ENCODE measurements around the gene SERPIND1.

SERPIND1 gene

GRCh38 chr22:20793748-20794649 lies 20.1 kb downstream of the SERPIND1 start:
- no peak for DNase-seq (ENCODE audit: low read depth)

DNA sequence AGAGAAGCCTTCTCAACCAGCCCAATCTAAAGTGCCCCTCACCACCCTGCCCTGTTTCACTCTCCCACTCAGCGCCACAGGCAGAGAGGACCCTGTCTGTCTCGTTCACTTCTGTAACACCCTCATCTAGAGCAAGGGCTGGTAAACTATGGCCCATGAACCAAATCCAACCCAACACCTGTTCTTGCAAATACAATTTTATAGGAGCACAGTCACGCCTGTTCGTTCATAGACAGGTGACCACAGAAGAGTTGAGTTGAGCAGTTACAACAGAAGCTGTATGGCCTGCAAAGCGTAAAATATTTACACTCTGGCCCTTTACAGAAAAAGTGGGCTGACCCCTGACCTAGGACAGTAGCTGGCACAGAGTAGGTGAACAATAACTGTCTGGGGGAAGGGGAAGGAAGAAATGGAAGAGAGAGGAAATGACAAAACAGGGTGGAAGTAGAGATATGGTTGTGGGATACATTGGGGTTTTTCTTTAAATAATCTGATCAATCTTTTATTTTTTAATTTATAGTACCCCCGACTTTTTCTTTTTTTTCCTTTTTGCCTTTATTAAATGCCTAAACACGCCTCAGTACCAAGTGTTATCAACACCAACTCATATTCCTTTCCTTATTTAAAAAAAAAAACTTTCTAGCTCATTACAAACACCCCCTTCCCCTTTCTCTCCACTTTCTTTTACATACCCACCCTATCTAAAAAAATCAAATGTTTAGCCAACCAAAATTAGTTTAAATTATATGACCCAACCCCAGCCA lies 20.9 kb downstream of the SERPIND1 start:
- no peak for DNase-seq (ENCODE audit: low read depth)

GRCh38 chr22:20796731-20797130 lies 22.8 kb downstream of the SERPIND1 start:
- DNase-seq (ENCODE audit: low read depth): no peak

GRCh38 chr22:20798218-20798617 lies 24.3 kb downstream of the SERPIND1 start:
- DNase-seq (ENCODE audit: low read depth): no peak

GRCh38 chr22:20798974-20799373 lies 25.1 kb downstream of the SERPIND1 start:
- DNase-seq (ENCODE audit: low read depth): no peak

- DNase-seq (ENCODE audit: low read depth): no peak
Measured at GRCh38 chr22:20799449-20799848, 25.5 kb downstream of the SERPIND1 start.

DNA sequence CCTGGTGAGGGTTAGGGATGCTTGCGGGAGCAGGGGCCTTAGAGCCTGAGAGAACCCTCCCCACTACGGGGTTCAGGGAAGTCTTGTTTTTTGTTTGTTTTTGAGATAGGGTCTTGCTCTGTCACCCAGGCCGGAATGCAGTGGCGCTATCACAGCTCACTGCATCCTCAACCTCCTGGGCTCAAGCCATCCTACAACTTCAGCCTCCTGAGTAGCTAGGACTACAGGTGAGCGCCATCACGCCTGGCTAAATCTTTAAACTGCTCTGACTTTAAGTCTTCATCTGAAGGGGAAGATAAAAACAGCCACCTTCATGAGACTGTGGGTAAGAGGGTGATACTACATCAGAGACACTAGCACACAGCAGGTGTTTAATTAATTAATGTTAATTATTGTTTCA lies 28.5 kb downstream of the SERPIND1 start:
- DNase-seq (ENCODE audit: low read depth): no peak

DNA sequence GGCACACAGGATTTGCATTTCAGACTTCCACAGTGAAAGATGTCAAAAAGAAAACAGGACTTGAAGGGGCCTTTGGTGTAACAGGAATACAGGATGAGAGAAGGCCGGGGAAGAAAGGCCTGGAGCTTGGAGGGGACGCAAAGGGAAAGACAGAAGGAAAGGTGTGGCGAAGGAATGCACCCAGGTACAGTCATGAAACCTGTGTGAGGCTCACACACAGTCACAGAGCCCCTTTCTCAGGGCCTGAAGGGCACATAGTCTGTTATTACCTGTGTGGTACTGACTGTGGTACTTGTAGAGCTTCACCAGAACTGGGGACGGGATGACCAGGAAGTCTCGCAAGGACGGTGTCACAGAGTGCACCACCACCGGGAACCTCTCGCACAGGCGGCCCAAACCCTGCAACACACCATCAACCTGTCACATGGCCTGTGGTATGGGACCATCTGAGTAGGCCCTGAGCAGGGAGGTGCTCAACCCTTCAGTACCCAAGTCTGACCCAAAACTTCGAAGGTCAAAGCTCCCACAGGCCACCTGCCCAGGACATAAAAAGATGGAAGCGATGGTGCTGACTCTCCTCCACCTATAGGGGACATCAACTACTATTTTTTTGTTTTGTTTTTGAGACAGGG lies 29.1 kb downstream of the SERPIND1 start:
- no peak for DNase-seq (ENCODE audit: low read depth)

GRCh38 chr22:20803696-20804324 lies 29.9 kb downstream of the SERPIND1 start:
- DNase-seq (ENCODE audit: low read depth): no peak

- no peak for DNase-seq (ENCODE audit: low read depth)
Measured at GRCh38 chr22:20804650-20805049, 30.7 kb downstream of the SERPIND1 start.

- DNase-seq (ENCODE audit: low read depth): no peak
Measured at GRCh38 chr22:20805972-20806471, 32.1 kb downstream of the SERPIND1 start.

DNA sequence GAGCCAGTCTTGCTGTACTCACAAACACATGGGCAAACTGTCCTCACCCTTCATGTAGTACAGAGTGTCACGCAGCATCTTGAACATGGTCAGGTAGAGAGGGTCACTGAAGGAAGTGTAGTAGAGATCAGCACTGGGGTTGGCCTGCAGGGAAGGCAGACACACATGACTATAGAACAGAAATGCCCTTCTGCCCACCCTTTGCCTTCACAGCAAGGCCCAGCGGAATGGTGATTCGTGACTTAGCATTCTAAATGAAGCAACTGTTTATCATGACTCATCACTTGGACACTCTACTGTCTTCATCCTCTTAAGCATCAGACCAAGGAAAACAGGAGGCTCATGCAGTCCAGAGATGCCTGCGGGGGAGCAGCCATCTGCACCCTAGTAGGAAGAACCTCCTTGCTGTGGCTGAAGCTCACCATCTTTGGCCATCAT lies 33.4 kb downstream of the SERPIND1 start:
- no peak for DNase-seq (ENCODE audit: low read depth)

- no peak for DNase-seq (ENCODE audit: low read depth)
Measured at GRCh38 chr22:20808844-20809243, 34.9 kb downstream of the SERPIND1 start.

DNA sequence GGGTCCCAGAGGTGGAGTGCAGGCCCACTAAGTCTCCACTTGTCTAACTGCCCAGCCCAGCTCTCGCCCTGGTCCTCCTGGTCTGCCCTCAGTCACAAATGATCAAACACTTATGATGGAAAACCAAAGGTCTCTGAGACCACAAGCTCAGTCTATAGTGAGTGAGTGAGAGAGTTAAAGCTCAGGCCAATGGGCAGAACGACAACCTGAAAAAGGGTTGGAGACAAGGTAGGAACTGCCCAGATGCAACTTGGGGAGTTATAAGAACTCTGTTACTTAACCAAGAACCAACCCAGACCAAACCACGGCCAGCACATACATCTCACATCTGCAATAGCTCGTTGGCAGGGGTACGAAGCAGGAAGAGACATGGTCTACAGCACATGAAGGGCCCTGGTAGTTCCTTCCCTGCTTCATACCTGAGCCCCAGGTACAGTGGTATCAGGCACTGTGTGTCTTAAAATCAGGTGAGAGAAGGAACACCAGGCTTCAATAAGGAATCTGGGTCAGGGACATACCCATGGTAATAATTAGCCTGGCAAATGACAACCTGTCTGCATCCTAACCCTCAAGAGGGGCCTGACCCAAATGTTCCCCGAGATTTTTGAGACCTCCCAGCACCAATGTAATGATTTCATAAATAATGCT lies 35.7 kb downstream of the SERPIND1 start:
- DNase-seq (ENCODE audit: low read depth): no peak

- DNase-seq (ENCODE audit: low read depth): no peak
Measured at GRCh38 chr22:20810645-20811044, 36.7 kb downstream of the SERPIND1 start.

- DNase-seq (ENCODE audit: low read depth): no peak
Measured at GRCh38 chr22:20811171-20811570, 37.3 kb downstream of the SERPIND1 start.

- no peak for DNase-seq (ENCODE audit: low read depth)
Measured at GRCh38 chr22:20811971-20812660, 38.2 kb downstream of the SERPIND1 start.

DNA sequence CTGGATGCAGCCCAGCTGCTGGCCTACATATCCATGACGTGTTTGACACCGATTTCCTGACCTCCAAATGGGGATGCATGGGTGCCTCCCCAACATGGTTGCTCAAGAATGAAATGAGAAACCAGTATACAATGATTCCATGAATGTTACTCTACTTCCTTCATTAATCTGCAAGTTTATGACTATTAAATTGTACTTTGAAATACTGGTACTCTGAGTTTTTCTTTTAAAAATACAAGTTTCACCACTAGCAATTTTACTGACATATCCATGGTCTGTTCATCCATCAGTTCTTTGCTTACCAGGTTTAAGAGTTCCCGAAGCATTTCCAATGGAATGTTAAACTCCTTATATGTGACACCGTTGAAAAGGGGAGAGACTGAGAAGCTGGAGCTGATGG lies 39.1 kb downstream of the SERPIND1 start:
- no peak for DNase-seq (ENCODE audit: low read depth)

- DNase-seq (ENCODE audit: low read depth): no peak
Measured at GRCh38 chr22:20814221-20814808, 40.4 kb downstream of the SERPIND1 start.

GRCh38 chr22:20815477-20816050 lies 41.7 kb downstream of the SERPIND1 start:
- DNase-seq (ENCODE audit: low read depth): no peak

Measured in activated T-helper 9 cell treated with anti-CD3 and anti-CD28 coated beads, Interleukin-2, amount 50 U/mL, for 16 hours (primary cell).